HG03558 (cell line): ENCODE data around the gene MEF2C.

Experiments
- ATAC-seq: cut with Tn5 transposase; IDR thresholded peaks from one replicate; pipeline ENCODE4 v1.9.1; 2021; ENCODE audit warnings: moderate number of reproducible peaks; ENCODE audit not compliant: unreplicated experiment; ENCODE audit errors: extremely low read depth

Gene MEF2C

GRCh38 chr5:88732862-88733261 lies 150.1 kb downstream of the MEF2C start:
- no peak for ATAC-seq

GRCh38 chr5:88732181-88732633 lies 150.8 kb downstream of the MEF2C start:
- peak; percentile 33 for ATAC-seq

- ATAC-seq, result no peak
These were observed 153.2 kb downstream of the MEF2C start for GRCh38 chr5:88729829-88730182.

GRCh38 chr5:88729084-88729828 lies 153.7 kb downstream of the MEF2C start:
- ATAC-seq, result peak; percentile 20

- ATAC-seq, result no peak
These were observed 155.2 kb downstream of the MEF2C start for GRCh38 chr5:88727705-88728313.

- no peak for ATAC-seq
These were observed 157.5 kb downstream of the MEF2C start for GRCh38 chr5:88725454-88725853.

- ATAC-seq, result no peak
These were observed 158.8 kb downstream of the MEF2C start for GRCh38 chr5:88724201-88724600.

- ATAC-seq, result no peak
These were observed 160.4 kb downstream of the MEF2C start for GRCh38 chr5:88722546-88723073.

GRCh38 chr5:88719434-88719833 lies 163.6 kb downstream of the MEF2C start:
- ATAC-seq, result no peak

- ATAC-seq, result no peak
These were observed 164.2 kb downstream of the MEF2C start for GRCh38 chr5:88718736-88719135.

- ATAC-seq, result no peak
These were observed 166.9 kb downstream of the MEF2C start for GRCh38 chr5:88716101-88716500.

GRCh38 chr5:88715503-88715902 lies 167.5 kb downstream of the MEF2C start:
- no peak for ATAC-seq

- ATAC-seq, result no peak
These were observed 169.2 kb downstream of the MEF2C start for GRCh38 chr5:88713818-88714217.

- ATAC-seq, result no peak
These were observed 174.1 kb downstream of the MEF2C start for GRCh38 chr5:88708682-88709398.

- no peak for ATAC-seq
These were observed 175.0 kb downstream of the MEF2C start for GRCh38 chr5:88708021-88708420.

GRCh38 chr5:88707216-88707965 lies 175.6 kb downstream of the MEF2C start:
- ATAC-seq, result no peak

GRCh38 chr5:88702332-88702731 lies 180.7 kb downstream of the MEF2C start:
- ATAC-seq, result no peak

GRCh38 chr5:88700121-88700520 lies 182.9 kb downstream of the MEF2C start:
- ATAC-seq, result no peak

GRCh38 chr5:88698290-88698689 lies 184.7 kb downstream of the MEF2C start:
- no peak for ATAC-seq

GRCh38 chr5:88696466-88696865 lies 186.5 kb downstream of the MEF2C start:
- ATAC-seq, result no peak
